Measurements from ENCODE around the gene PLCH2.

The PLCH2 gene

DNA sequence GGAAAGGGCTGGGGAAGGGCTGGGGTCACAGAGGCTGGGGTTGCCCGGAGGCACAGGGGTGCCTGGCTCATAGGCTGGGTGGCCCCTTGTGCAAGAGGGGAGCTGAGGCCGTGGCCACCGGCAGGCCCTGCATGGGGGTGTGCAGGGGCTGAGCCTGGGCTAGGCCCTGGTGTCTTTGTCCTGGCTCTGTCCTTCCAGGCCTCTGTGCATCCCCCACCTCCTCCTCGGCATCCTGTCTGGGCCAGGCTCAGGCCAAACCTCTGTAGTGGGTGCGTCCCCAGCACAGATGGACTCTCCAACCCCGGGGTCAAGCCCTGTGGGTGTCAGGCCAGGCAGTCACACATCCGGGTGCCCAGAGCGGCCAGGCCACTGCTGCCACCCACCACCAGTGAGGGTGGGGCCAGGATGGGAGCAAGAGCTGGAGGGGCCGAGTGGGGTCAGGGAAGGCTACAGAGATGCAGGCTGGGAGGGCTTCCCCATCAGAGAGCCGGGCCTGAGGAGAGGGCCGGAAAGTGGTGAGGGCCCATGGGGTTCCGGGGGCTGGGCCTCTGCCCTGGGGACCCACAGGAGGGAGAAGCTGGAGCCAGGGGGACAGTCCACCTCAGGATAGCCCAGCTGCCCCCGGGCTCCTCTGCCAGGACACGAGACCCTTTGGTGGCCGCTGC is 30.9 kb downstream of the PLCH2 start:
- no peak overlapping the region for H2AFZ ChIP-seq (ENCODE audit: low read depth, low read length)
- no peaks in the 10 kb centered on the region for H3K79me2 ChIP-seq (ENCODE audit: insufficient read depth, low read length)
- H3K4me3 ChIP-seq (ENCODE audit: low read depth in 1 of 2, low read length in 2 of 2), result no peak overlapping the region
- ATAC-seq (ENCODE audit: insufficient read depth, low read depth), result no peak
- DNase-seq, result no peak
- H3K27me3 ChIP-seq (ENCODE audit: insufficient read depth, low read length, poor library complexity), result no peaks in the 10 kb centered on the region
- no peak for TF ChIP-seq EZH2 (IDR thresholded peaks at IDR 0.05; ENCODE audit: borderline replicate concordance, low read depth, low read length, severe bottlenecking)
- TF ChIP-seq, protein P1, sequence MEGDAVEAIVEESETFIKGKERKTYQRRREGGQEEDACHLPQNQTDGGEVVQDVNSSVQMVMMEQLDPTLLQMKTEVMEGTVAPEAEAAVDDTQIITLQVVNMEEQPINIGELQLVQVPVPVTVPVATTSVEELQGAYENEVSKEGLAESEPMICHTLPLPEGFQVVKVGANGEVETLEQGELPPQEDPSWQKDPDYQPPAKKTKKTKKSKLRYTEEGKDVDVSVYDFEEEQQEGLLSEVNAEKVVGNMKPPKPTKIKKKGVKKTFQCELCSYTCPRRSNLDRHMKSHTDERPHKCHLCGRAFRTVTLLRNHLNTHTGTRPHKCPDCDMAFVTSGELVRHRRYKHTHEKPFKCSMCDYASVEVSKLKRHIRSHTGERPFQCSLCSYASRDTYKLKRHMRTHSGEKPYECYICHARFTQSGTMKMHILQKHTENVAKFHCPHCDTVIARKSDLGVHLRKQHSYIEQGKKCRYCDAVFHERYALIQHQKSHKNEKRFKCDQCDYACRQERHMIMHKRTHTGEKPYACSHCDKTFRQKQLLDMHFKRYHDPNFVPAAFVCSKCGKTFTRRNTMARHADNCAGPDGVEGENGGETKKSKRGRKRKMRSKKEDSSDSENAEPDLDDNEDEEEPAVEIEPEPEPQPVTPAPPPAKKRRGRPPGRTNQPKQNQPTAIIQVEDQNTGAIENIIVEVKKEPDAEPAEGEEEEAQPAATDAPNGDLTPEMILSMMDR (IDR thresholded peaks at IDR 0.05; ENCODE audit: borderline replicate concordance, extremely low read depth, low read length, poor library complexity, severe bottlenecking), result no peak
- H3K36me3 ChIP-seq (ENCODE audit: insufficient read depth, low read length), result peaks cover 49% of the 10 kb centered on the region
- H3K27ac ChIP-seq (ENCODE audit: low read length), result no peak overlapping the region
- no peak overlapping the region for H3K4me2 ChIP-seq (ENCODE audit: insufficient read depth, low read length)
- H3K9ac ChIP-seq (ENCODE audit: low read depth, low read length), result no peak overlapping the region
- no peaks in the 10 kb centered on the region for H3K4me1 ChIP-seq (ENCODE audit: insufficient read depth, low read length)
- H4K20me1 ChIP-seq (ENCODE audit: insufficient read depth, low read length), result peaks cover 51% of the 10 kb centered on the region
- H3K9me3 ChIP-seq (ENCODE audit: insufficient read depth, low read length, severe bottlenecking), result no peaks in the 10 kb centered on the region

- Histone ChIP-seq H3K27me3 (ENCODE audit: insufficient read depth, low read length, poor library complexity) (no peaks in the 10 kb centered on the region), H3K4me2 (ENCODE audit: insufficient read depth, low read length) (no peak overlapping the region), H3K79me2 (ENCODE audit: insufficient read depth, low read length) (no peaks in the 10 kb centered on the region), H4K20me1 (ENCODE audit: insufficient read depth, low read length) (peaks cover 52% of the 10 kb centered on the region), H2AFZ (ENCODE audit: low read depth, low read length) (no peak overlapping the region), H3K36me3 (ENCODE audit: insufficient read depth, low read length) (peaks cover 57% of the 10 kb centered on the region), H3K9me3 (ENCODE audit: insufficient read depth, low read length, severe bottlenecking) (no peaks in the 10 kb centered on the region), H3K27ac (ENCODE audit: low read length) (no peak overlapping the region), H3K4me3 (ENCODE audit: low read depth in 1 of 2, low read length in 2 of 2) (no peak overlapping the region), H3K4me1 (ENCODE audit: insufficient read depth, low read length) (no peaks in the 10 kb centered on the region), H3K9ac (ENCODE audit: low read depth, low read length) (no peak overlapping the region)
- TF ChIP-seq, protein P1 (IDR thresholded peaks at IDR 0.05; ENCODE audit: borderline replicate concordance, extremely low read depth, low read length, poor library complexity, severe bottlenecking), result no peak
- TF ChIP-seq EZH2 (IDR thresholded peaks at IDR 0.05; ENCODE audit: borderline replicate concordance, low read depth, low read length, severe bottlenecking), result no peak
- DNase-seq (no peak), ATAC-seq (ENCODE audit: insufficient read depth, low read depth) (0 out of 3 replicates have a peak, but pooled peaks have one; percentile 10)
These were observed 31.7 kb downstream of the PLCH2 start for GRCh38 chr1:2507744-2508155.

- no peak overlapping the region for H3K27ac ChIP-seq (ENCODE audit: low read length)
- no peaks in the 10 kb centered on the region for H3K79me2 ChIP-seq (ENCODE audit: insufficient read depth, low read length)
- no peak for ATAC-seq (ENCODE audit: insufficient read depth, low read depth)
- peaks cover 61% of the 10 kb centered on the region for H3K36me3 ChIP-seq (ENCODE audit: insufficient read depth, low read length)
- no peak for TF ChIP-seq EZH2 (IDR thresholded peaks at IDR 0.05; ENCODE audit: borderline replicate concordance, low read depth, low read length, severe bottlenecking)
- TF ChIP-seq, protein P1 (IDR thresholded peaks at IDR 0.05; ENCODE audit: borderline replicate concordance, extremely low read depth, low read length, poor library complexity, severe bottlenecking), result no peak
- H2AFZ ChIP-seq (ENCODE audit: low read depth, low read length), result no peak overlapping the region
- no peaks in the 10 kb centered on the region for H3K4me1 ChIP-seq (ENCODE audit: insufficient read depth, low read length)
- H3K27me3 ChIP-seq (ENCODE audit: insufficient read depth, low read length, poor library complexity), result no peaks in the 10 kb centered on the region
- DNase-seq, result no peak
- peaks cover 56% of the 10 kb centered on the region for H4K20me1 ChIP-seq (ENCODE audit: insufficient read depth, low read length)
- H3K9ac ChIP-seq (ENCODE audit: low read depth, low read length), result no peak overlapping the region
- H3K4me3 ChIP-seq (ENCODE audit: low read depth in 1 of 2, low read length in 2 of 2), result no peak overlapping the region
- no peak overlapping the region for H3K4me2 ChIP-seq (ENCODE audit: insufficient read depth, low read length)
- no peaks in the 10 kb centered on the region for H3K9me3 ChIP-seq (ENCODE audit: insufficient read depth, low read length, severe bottlenecking)
These were observed 32.1 kb downstream of the PLCH2 start for GRCh38 chr1:2508180-2508579.

All from DND-41 (cell line).